Left ventricle myocardium inferior (tissue), 1 donor: Measurements from ENCODE around the gene NAV2. TPM values are rescaled to one million over a fixed set of nuclear protein-coding genes. Genes with fewer than 3 reads are reported as not detected.

Experiments used
- DNase-seq: peaks from one replicate; pipeline ENCODE4 v3.0.0-alpha.2; 2020
- H3K27ac ChIP-seq: fragments of 200-600 bp; replicated peaks from 2 replicates; pipeline ENCODE4 v1.8.0; 2021
- H3K27me3 ChIP-seq: fragments of 200-600 bp; 2 replicates; pipeline ENCODE4 v1.8.0; 2021; ENCODE audit warnings: low read depth
- H3K36me3 ChIP-seq: fragments of 200-600 bp; 2 replicates; pipeline ENCODE4 v1.8.0; 2021
- H3K4me1 ChIP-seq: fragments of 200-600 bp; 2 replicates; pipeline ENCODE4 v1.8.0; 2021
- H3K4me3 ChIP-seq: fragments of 200-600 bp; 2 replicates; pipeline ENCODE4 v1.8.0; 2021; ENCODE audit warnings: mild to moderate bottlenecking, moderate library complexity
- H3K9me3 ChIP-seq: fragments of 200-600 bp; replicated peaks from 2 replicates; pipeline ENCODE4 v1.8.0; 2021
- intact Hi-C: fragments of 100-400 bp; cut with micrococcal nuclease; formaldehyde crosslinking; loops from one replicate; pipeline ENCODE4 v1.11.0; 2022
- total RNA-seq: library from RNA; stranded (reverse); fragmentation: NEBNext Ultra II Directional; extraction: Animal tissue kit (Norgen Biotek cat#: 25700); gene quantifications from one replicate; pipeline ENCODE4 v1.2.1, GENCODE V29; 2021
- TF ChIP-seq, protein P1 (sequence below): fragments of 200-600 bp; IDR thresholded peaks from 2 replicates; pipeline ENCODE4 v1.8.0; 2021; ENCODE audit warnings: antibody characterized with exemption, mild to moderate bottlenecking, borderline replicate concordance
- donor health status: DM: no; HTN: yes; CAD: no; lungs with severe emphysema.

NAV2 gene
- total RNA-seq, 1 donor from 2014 or later, result 14.3 TPM

DNA sequence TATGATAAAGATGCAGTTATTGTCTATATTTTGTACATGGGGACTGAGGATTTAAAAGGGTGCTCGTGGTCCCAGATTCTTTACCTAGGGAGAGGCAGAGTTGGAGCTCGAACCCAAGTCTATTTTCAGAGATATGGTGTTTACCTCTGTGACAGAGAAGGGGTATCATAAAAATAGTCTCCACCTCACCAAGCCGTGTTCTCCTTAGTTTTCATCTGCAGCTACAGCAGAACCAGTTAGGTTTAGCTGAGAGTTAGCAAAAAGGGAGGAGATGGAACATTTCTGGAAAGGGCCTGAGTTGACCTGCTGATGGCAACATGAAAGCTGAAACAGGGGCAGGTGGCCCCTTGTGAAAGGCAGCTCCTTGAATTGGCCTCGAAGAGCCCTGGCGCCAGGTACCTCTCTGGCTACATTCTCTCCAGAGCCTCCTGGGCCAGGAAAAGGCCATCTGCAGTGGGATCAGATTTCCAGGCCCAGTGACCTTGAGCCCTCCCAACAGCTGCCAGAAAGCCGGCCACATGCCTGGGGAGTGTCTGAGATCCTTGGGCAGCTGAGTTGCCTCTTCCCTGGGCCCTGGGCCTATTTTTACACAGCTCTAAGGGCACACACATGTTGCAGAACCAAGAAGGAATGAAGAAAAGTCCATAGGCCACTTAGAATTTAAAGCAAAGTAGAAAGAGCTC is 136.6 kb downstream of the NAV2 start:
- intact Hi-C loops, result no loop called here
- H3K4me1 ChIP-seq, result peaks cover 70% of the 10 kb centered on the region
- peak; percentile 25 for DNase-seq
- no peaks in the 10 kb centered on the region for H3K27me3 ChIP-seq
- H3K4me3 ChIP-seq, result no peak overlapping the region
- H3K9me3 ChIP-seq, result no peaks in the 10 kb centered on the region
- H3K27ac ChIP-seq, result peak overlapping the region; percentile 64
- H3K36me3 ChIP-seq, result no peaks in the 10 kb centered on the region
- TF ChIP-seq, protein P1, sequence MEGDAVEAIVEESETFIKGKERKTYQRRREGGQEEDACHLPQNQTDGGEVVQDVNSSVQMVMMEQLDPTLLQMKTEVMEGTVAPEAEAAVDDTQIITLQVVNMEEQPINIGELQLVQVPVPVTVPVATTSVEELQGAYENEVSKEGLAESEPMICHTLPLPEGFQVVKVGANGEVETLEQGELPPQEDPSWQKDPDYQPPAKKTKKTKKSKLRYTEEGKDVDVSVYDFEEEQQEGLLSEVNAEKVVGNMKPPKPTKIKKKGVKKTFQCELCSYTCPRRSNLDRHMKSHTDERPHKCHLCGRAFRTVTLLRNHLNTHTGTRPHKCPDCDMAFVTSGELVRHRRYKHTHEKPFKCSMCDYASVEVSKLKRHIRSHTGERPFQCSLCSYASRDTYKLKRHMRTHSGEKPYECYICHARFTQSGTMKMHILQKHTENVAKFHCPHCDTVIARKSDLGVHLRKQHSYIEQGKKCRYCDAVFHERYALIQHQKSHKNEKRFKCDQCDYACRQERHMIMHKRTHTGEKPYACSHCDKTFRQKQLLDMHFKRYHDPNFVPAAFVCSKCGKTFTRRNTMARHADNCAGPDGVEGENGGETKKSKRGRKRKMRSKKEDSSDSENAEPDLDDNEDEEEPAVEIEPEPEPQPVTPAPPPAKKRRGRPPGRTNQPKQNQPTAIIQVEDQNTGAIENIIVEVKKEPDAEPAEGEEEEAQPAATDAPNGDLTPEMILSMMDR, result no peak

DNA sequence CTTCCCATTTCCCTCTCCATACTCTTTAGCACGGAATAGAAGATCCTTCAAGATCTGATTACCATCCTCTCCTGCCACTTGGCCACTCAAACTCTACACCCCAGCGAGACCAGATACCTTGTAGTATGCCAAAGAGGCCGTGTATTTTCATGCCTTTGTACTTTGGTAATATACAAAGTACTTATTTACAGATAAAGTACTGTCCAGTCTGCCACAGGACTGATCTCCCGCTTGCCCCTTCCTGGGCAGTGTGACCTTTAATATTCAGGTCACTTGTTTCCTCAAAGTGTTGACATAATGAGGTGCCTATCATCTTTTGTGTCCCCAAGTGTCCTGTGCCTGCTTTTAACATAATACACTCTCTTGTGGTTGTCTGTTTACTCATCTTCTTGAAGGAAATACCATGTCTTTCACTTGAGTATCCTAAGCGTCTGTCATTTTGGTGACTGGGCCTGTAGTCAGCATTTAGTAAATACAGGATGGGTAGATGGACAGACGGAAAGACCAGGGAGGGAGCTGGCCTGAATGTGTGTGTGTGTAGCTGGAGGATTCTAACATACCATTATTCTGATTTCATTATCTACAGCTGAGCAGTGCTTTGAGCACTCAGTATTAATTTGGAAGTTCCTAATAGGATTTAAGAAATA is 137.4 kb downstream of the NAV2 start:
- intact Hi-C loops, result no loop called here
- Histone ChIP-seq H3K36me3 (no peaks in the 10 kb centered on the region), H3K9me3 (no peaks in the 10 kb centered on the region), H3K27ac (peak overlapping the region; percentile 64), H3K4me1 (peaks cover 67% of the 10 kb centered on the region), H3K4me3 (no peak overlapping the region), H3K27me3 (no peaks in the 10 kb centered on the region)
- no peak for DNase-seq
- TF ChIP-seq, protein P1, result no peak

DNA sequence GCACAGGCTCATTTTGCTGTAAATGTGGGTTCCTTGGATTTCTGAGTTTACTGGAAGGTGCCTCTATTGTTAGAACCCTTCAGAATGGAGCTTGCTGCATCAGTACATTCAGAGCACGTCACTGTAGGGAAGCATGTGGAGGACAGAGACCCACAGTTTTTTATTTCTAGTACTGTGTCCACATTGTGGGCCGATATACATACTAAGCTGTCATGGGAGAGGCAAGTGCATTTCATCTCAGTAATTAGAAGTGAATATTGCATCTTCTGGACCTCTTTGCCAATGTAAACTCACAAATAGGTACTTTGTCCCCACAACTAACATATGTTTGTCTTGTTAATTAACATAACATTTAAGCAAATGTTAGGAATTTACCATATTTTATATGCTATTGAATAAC is 139.7 kb downstream of the NAV2 start:
- H3K4me3 ChIP-seq, result no peak overlapping the region
- H3K27ac ChIP-seq, result no peak overlapping the region
- H3K27me3 ChIP-seq, result no peaks in the 10 kb centered on the region
- H3K9me3 ChIP-seq, result no peaks in the 10 kb centered on the region
- no peak for DNase-seq
- TF ChIP-seq, protein P1, result no peak
- H3K4me1 ChIP-seq, result peaks cover 50% of the 10 kb centered on the region
- intact Hi-C loops, result no loop called here
- H3K36me3 ChIP-seq, result no peaks in the 10 kb centered on the region

DNA sequence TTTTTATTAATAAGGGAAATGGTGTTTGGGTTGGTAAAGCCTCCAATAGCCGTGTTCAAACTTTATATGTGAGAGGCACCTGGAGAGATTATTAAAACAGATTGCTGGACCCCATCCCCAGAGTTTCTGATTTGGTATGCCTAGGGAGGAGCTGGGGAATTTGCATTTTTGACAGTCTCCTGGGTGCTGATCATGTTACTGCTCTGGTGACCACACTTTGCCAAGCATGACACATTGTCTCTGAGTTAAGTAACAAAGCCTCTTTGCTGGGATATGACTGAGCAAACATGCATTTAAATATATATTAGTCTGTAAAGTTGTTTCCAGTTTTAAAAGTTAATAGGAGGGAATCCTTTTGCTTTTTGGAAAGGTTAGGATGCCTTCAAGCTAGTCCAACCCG is 140.4 kb downstream of the NAV2 start:
- TF ChIP-seq, protein P1, result no peak
- Histone ChIP-seq H3K9me3 (no peaks in the 10 kb centered on the region), H3K36me3 (no peaks in the 10 kb centered on the region), H3K27ac (no peak overlapping the region), H3K27me3 (no peaks in the 10 kb centered on the region), H3K4me3 (no peak overlapping the region), H3K4me1 (peaks cover 45% of the 10 kb centered on the region)
- no peak for DNase-seq
- intact Hi-C loops, result no loop called here

DNA sequence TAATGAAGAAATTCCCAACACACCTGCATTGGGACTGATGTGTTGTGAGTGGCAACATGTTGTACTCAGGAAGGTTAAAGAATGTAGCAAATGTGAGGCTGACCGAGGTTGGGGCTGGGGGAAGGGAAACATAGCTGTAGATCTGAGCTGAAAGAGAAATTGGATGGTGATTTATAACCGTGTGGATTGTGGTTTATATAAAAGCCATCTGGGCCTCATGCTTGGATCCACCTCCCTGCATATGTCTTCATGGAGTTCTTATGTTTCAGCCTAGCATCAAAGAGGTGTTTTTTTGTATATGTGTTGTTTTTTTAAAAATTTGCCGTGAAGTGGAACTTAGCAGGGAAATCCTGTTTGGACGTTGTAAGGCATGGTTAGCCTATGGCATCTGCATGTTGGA is 141.3 kb downstream of the NAV2 start:
- no peaks in the 10 kb centered on the region for H3K36me3 ChIP-seq
- H3K27me3 ChIP-seq, result no peaks in the 10 kb centered on the region
- TF ChIP-seq, protein P1, result no peak
- intact Hi-C loops, result no loop called here
- no peaks in the 10 kb centered on the region for H3K9me3 ChIP-seq
- no peak overlapping the region for H3K4me3 ChIP-seq
- no peak overlapping the region for H3K27ac ChIP-seq
- no peak for DNase-seq
- peaks cover 43% of the 10 kb centered on the region for H3K4me1 ChIP-seq
